Vagina (tissue), 2 donors: ENCODE data around the gene KITLG.

Experiments used
- POLR2A ChIP-seq, 2 donors: fragments of 450-650 bp; IDR thresholded peaks; one replicate each; pipeline ENCODE4 v1.6.1; 2017; ENCODE audit warnings: antibody characterized with exemption in 2 of 2, mild to moderate bottlenecking in 2 of 2, moderate library complexity in 2 of 2
- TF ChIP-seq, protein P1 (sequence below), 3 experiments: fragments of 450-650 bp in 2 of 3; fragments of 200-600 bp in 1 of 3; sonication (generic) in 1 of 3; IDR thresholded peaks; one replicate each; pipeline ENCODE4 v1.5.1; 2017 to 2019; ENCODE audit warnings: antibody characterized with exemption in 3 of 3, mild to moderate bottlenecking in 2 of 3, moderate library complexity in 2 of 3

DNA sequence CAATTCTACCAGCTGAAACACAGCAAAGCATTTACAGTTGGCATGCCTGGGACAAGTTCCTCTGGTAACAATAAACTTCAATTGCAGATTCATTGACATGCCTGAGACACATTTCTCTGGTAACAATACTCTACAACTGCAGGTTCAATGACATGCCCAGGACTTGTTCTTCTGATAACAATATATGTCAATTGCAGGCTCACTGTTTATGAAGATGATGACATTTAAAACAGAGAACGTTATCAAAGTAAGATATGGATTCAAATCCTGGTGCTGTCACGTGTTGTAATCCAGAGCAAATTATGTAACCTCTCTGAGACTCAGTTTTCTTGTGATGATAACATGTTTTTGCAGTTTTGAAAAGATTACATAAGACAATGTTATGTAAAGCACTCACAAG is 20.5 kb downstream of the KITLG start:
- TF ChIP-seq, protein P1, sequence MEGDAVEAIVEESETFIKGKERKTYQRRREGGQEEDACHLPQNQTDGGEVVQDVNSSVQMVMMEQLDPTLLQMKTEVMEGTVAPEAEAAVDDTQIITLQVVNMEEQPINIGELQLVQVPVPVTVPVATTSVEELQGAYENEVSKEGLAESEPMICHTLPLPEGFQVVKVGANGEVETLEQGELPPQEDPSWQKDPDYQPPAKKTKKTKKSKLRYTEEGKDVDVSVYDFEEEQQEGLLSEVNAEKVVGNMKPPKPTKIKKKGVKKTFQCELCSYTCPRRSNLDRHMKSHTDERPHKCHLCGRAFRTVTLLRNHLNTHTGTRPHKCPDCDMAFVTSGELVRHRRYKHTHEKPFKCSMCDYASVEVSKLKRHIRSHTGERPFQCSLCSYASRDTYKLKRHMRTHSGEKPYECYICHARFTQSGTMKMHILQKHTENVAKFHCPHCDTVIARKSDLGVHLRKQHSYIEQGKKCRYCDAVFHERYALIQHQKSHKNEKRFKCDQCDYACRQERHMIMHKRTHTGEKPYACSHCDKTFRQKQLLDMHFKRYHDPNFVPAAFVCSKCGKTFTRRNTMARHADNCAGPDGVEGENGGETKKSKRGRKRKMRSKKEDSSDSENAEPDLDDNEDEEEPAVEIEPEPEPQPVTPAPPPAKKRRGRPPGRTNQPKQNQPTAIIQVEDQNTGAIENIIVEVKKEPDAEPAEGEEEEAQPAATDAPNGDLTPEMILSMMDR (IDR thresholded peaks at IDR 0.05) = no peak
- no peak for TF ChIP-seq POLR2A (IDR thresholded peaks at IDR 0.05)
